GM18907 (cell line): Measurements from ENCODE around the gene REC114.
"Not testable (repeated sequence)": the region's sequence is repeated elsewhere in the genome, so short reads cannot be mapped to it uniquely, and the experiment has no call there.

Source experiments
- ATAC-seq: cut with Tn5 transposase; IDR thresholded peaks from one replicate; pipeline ENCODE4 v1.9.1; 2021; ENCODE audit warnings: mild to moderate bottlenecking, moderate library complexity; ENCODE audit not compliant: unreplicated experiment

REC114 gene

DNA sequence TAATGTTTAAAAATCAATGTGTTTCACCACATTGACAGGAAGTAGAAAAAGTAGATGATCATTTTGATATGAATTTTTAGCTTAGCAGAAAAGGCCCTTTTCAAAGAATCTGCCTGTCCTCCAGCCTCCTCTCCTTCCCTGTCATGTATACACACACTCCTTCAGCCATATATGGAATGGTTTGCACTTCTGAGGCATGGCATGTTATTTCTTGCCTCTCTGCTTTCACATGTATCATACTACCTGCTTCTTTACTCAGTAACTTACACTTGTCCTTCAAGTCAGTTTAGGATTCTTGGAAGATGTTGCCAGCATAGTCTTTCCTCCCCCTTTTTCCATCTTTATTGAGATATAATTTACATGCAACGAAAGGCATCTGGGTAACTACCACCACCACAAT, 79.0 kb downstream of the REC114 start:
- no peak for ATAC-seq

DNA sequence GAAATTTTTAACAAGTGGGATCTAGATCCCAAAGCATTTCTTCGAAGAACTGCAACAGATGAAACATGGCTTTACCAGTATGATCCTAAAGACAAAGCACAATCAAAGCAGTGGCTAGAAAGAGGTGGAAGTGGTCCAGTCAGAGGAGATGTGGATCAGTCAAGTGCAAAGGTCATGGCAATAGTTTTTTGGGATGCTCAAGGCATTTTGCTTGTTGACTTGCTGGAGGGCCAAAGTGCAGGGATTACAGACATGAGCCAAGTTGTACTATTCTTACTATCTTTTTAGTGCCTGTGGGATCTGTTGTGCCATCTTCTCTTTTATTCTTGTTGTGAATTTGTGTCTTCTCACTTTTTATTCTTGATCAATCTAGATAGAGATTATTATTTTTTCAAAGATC, 82.0 kb downstream of the REC114 start:
- no peak for ATAC-seq

DNA sequence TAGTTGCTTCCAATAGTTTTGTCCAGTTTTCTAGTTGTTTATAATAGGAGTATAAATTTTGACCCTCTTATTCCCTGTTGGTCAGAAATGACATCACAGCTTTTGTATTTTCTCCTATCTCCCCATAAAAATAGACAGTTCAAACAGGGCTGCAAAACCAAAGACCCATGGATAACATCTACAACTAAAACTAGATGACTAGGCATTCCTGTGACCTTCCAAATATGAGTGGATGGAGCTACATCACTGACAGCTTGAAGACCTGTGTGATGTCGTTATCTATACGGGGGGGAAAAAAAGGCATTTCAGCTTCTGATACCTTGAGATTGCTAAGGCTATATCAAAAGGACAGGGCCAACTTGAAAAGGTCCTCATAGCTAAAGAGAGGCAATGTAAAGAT, 84.6 kb downstream of the REC114 start:
- ATAC-seq, result no peak

DNA sequence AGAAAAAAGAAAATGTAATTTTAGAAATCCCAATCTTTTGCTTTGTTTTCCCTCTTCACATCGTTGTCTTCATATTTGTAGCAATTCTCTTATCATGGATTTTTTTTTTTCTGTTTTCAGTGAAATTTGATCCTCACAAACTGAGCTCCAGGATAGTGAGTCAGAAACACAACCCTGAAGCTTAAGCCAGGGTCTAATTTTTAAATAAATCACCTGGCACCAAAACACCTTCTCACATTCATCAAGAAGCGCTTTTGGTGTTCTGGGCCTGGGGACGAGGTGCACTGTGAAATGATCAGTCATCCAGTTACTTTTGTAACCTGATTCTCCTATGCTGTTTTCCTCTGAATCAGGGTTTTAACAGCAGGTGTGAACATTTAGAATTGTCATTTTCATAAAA, 87.7 kb downstream of the REC114 start:
- no peak for ATAC-seq

DNA sequence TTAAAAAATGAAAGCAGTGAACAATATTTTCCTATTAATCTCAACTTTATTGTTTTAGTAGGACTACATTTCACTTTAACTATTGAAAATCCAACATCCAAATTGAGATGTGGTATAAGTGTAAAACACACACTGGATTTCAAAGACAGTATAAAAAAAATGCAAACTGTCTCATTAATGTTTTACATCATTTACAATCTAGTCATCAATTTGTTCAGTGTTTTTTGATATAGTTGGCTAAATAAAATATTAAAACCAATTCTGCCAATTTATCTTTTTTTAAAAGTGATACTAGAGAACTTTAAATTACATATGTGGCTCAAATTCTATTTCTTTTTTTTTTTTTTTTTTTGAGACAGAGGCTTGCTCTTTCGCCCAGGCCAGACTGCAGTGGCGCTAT, 95.2 kb downstream of the REC114 start:
- ATAC-seq, result no peak

DNA sequence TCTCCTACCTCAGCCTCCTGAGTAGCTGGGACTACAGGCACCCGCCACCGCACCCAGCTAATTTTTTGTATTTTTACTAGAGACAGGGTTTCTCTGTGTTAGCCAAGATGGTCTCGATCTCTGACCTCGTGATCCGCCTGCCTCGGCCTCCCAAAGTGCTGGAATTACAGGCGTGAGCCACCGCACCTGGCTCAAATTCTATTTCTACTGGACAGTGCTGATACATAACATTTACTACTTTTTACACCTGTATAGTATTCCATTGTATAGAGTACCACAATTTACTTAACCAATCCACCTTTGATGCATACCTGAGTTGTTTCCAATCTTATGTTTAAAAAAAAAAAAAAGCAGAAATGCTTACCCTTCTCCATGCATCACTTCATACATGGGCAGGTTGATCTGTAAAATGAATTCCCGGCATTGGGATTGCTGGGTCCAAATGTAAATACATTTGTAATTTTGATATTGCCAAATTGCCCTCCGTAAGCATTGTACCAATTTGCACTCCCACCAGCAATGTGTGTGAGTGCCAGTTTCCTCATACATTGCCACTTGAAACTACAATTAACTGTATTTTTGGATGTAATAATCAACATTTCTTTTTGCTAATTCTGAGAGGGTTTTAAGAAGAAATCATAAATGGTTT, 95.7 kb downstream of the REC114 start:
- ATAC-seq, result no peak

DNA sequence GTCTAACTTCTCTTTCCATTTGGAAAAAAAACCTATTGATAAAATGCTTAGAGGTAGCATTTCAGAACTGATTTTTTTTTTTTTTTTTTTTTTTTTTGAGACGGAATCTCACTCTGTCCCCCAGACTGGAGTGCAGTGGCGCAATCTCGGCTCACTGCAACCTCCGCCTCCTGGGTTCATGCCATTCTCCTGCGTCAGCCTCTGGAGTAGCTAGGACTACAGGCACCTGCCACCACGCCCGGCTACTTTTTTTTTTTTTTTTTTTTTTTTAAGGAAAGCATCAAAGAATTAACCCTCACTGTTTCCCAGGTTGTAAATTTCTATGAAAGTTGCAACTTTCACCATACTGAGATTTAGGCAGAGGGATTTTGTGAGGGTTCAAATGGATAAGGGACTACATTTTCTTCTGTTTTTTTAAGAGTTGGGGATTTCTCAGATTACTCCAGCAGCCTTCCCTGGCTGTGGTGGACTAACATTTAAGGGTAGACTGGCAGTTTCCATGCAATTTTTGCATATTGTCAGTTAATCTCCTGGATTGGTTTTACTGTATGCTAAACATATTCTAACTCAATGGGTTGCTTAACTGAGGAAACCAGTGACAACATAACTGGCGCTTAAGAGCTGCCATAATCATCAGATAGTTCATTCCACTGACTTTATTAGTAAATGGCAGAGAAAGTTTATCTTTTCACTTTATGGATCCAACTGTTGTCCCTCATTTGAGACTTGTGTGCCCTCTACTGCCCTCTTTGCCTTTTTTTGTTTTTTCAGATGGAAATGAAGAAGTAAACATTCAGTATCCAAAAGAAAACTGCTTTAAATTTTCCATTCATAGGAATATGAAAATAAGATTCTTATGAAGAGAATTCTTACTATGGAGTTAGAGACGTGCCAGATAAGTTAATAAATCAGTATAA, 96.5 kb downstream of the REC114 start:
- ATAC-seq, result no peak

DNA sequence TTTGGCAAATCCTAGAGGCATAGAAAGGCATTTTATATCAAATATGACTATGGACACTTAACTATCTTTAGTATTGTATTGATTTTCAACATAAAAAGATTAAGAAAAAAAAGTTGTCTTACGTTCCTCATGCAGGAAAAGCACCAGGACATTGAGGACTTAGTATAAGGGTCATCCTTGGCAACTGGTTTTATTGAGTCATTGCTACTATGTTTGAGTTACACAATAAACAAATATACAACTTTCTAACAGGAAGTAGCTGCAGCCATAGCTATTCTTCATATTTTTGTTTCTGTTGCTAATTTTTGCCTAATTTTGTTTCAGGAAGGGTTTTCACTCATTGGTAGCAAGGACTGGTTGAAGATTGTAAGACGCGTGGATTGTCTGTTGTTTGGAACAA, 97.2 kb downstream of the REC114 start:
- ATAC-seq, result no peak

DNA sequence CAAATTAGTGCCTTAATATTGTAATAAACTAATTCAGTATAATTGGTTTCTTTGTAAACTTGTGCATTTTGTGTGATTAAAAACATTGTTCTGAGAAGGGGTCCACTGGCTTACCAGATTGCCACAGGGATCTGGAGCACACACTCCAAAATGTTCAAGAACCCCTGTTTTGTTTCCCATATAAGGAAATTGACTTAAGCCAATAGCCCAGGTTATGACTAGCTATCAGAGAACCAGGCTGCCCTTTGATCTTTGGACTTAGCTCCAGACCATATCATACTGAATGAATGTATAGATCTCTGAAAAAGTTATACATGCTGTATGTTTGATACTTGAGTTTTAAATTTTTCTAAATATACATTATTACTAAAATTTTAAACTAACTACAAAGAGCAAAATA, 98.5 kb downstream of the REC114 start:
- ATAC-seq, result no peak

DNA sequence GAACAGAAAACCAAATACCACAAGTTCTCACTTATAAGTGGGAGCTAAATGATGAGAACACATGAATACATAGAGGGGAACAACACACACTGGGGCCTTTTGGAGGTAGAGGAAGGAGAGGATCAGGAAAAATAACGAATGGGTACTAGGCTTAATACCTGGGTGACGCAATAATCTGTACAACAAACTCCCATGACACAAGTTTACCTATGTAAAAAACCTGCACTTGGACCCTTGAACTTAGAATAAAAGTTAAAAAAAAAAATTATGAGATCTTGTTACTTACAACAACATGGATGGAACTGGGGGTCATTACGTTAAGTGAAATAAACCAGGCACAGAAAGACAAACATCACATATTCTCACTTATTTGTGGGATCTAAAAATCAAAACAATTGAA, 106.0 kb downstream of the REC114 start:
- not testable (repeated sequence) for ATAC-seq

DNA sequence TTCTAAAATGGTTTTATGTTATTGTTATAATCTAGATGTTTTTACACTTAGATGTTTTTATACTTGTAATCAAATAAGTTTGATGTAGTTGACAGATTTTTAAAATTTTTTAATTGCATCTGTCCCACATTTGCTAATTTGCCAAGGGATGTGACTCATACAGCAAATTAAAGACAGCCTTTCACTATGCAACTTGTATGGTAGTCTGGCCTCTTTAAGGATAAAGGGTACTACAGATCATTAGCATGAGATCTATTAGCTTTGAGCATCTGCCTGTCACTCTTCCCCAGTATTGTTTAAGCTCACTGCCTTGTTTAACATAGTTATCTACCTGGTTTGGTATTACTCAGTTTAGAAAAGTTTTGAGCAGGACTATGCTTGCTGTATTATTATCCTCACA, 107.2 kb downstream of the REC114 start:
- no peak for ATAC-seq

DNA sequence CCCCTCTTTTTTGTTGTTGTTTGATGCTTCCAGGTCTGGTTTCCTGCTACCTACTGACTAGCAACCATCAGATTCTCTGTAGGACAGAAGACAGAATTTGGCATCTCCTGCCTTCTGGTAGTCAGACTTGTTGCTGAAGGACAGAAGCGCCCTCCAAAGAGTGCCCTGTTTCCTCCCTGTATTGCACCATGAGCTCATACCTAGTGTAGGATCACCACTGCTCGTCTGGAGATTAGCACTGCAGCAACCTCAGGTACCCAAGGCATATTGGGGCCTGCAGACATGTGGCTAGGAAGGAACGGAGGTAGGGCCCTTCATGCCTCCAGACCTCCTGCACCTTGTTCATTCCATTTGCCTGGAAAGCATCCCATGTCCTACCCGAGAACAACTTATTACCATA, 112.1 kb downstream of the REC114 start:
- no peak for ATAC-seq

DNA sequence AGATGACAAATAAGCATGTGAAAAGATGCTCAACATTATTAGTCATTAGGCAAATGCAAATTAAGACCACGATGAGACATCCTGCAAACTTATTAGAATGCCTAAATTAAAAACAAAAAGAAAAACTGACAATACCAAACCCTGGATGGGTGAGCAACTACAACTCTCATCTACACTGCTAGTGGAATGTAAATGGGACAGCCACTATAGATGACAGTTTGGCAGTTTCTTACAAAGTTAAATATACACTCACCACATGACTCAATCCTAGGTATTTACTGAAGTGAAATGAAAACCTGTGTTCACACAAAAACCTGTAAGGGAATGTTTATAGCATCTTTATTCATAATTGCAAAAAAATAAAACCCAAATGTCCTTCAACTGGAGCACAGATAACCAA, 115.6 kb downstream of the REC114 start:
- ATAC-seq, result no peak

DNA sequence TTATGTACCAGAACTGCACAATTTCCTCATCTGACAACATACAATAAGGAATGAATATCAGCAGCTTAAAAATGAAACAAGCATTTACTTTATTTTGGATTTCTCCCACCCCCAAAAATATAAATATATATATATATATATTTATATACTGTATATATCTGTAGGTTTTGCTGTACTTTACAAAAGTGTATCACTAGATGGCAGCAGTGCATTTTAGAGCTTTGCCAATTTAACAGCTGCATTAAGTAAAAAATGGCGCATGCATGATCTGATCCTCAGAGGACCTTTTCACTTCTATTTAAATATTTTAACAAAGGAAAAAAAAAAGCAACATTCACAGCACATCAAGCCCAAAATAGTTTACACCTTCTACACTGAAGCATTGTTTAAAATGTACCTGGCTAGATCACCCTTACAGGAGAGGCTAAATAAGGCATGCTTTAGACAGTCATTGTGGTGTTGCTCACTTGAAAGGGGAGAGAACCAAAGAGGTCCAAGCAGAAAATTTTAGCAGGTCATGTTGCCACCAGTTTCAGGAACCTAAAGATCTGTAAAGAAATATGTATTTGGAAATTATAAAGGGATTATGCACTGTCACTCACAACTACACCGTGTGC, 117.6 kb downstream of the REC114 start:
- no peak for ATAC-seq

DNA sequence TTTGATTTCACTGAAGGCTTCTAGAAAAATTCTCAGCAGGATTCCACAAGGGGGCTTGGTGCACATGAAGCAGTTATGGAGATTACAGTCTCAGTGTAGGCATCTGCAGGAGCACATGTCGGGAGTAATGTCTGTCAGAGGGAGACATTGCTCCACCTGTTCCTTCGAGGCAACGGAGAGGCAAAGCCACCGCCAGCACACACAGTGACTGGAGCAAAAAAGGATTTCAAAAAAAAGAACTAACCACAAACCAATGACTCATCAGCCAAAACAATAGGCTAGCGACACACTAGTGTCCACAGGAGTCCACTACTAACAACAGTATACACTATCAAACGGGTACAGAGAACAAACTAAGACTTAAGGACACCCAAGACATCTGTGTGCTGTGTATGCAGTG, 121.3 kb downstream of the REC114 start:
- ATAC-seq, result no peak

DNA sequence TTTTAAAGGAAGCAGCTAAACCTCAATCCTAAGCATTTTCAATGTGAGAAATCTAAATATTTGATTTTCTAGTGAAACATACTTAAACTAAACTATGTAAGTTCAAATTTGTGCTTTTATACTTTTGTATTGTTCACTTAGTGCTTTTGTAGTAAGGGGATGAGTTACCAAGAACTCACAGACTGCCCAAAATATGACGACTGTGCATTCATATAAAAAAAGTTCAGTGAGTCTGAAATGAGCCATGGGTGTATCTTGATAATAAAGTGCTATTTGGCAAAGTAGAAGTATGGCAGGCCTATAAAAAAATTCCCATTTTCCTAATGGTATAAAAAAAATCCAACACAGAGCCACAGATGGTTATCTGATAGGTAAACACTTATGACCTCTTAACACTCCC, 124.1 kb downstream of the REC114 start:
- no peak for ATAC-seq

DNA sequence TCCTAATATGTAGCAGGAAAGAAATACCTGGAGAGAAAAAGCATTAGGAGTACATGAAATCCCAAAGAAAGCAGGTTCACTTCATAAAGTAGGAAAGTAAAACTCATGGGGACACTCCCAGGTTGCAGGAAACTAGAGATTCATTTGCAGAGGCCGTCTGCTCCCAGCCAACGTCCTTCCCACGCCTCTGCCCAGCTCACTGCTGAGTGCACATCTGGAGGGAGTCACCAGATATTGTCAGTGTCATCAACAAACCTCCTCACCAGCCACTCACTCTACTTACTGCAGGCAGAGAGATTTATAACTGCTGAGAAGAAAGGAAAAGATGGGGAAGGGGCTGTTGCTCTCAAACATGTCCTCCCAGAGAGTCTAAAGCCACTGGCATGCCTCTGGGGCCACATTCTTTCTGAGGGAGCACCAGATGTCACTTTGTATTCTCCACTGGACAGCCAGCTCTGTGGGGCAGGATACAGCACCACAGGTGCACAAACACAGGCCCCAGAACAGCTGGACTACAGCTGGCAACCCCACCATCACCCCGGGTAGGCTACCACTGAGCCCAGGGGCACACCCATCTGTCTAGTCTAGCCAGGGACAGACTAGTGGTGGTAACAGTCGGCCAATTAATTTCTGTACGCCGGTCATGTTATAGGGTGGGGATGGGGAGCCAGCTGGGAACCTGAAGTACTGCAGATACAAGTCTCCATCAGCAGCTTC, 125.8 kb downstream of the REC114 start:
- no peak for ATAC-seq

DNA sequence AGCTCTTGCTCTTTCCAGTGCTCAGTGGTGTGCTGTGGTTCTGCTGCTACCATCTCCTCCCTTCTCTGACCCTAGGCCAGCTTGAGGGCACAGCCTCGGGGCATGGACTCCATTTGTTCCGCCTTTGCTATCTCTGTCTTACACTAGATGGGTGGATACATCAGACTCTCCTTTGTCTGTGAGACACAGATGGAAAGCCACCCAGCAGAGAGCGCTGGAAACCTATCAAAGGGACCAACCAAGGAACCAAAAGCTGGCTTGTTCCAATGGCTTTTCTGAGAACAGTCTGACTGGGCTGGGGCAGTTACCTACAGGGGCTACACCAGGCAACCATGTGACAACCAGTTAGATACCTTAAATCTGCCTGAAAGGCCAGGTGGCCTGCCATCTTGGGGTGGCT, 126.4 kb downstream of the REC114 start:
- ATAC-seq, result no peak

DNA sequence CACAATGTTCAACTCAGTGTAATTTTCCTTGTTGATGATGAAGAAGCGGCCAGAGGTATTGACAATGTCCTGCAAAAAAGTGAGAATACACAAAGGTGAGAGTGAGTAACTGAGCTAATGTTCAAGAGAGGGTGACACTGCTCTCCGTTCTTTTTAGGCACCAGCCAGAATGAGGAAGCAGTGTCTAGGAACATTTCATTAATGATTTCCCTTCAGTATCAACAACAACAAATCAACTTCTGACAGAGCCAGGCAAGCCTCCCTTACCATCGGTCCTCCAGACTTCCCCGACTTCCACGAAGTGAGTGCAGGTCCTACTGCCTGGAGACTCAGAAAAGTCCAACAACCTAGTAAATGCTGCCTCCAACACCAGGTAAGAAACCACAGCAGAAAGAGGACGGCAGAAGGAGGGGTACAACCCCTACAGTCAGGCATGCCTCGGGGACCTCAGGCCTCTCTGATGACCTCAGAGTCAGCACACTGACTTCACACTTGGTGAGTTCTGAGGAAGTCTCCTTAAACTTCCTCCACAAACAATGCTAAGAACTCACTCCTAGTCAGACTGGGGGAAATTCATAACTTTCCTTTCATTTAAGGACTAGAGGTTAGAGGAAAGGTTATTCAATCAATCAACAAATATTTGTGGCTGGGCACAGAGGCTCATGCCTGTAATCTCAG, 127.5 kb downstream of the REC114 start:
- ATAC-seq, result no peak

DNA sequence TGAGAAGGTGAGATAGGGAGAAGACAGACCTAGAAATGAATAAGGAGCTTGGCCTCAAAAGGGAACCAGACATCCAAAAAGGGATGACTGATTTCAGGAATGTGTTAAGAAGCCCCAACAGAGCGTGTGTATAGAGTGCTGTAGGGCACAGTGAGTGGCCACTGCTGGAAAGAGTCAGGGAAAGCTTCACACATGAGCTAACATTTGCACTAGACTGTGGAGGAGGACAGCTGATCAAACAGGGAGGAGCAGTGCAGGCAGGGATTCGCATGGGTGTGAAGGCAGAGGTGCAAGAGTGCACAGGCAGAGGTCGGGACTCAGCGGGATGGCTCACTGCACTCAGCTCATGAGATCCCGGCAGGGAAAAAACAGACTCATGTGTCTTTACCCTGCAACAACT, 128.4 kb downstream of the REC114 start:
- ATAC-seq, result no peak

DNA sequence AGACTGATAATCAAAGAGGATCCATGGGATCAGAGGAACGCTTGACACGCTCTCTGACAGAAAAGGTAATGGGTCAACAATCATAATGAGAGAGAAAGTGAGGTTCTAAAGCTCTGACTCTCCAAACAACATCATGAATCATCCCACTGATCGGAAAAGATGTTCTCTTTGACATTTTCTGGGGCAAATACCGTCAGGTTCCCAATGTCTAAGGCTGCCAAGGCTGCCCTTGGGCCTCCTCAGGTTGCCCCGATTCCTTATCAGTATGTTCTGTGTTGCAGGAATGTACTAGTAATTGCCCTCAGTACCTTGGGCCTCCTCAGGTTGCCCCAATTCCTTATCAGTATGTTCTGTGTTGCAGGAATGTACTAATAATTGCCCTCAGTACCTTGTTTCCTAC, 129.3 kb downstream of the REC114 start:
- ATAC-seq, result no peak
